Activated T-helper 1 cell treated with anti-CD3 and anti-CD28 coated beads, Interleukin-12 subunit alpha, Interleukin-12 subunit beta, Interleukin-2, Interleukin-4 antibody, amounts not matched to agents 30 ng/mL and 10 ng/mL and 1 ng/mL, durations not matched to agents 14 hours and 24 hours and 36 hours (primary cell): ENCODE measurements around the gene CALML6. TPM values are rescaled to one million over a fixed set of nuclear protein-coding genes. Genes with fewer than 3 reads are reported as not detected.

Source experiments
- DNase-seq: peaks from one replicate; pipeline ENCODE4 v3.0.0; 2021; ENCODE audit warnings: low spot score
- H3K27ac Mint-ChIP-seq: one replicate; pipeline ENCODE4 v1.8.0; 2021; ENCODE audit warnings: mild to moderate bottlenecking, mixed read lengths
- H3K27me3 Mint-ChIP-seq: one replicate; pipeline ENCODE4 v1.8.0; 2022; ENCODE audit warnings: mild to moderate bottlenecking, moderate library complexity, mixed read lengths; ENCODE audit not compliant: insufficient read depth
- H3K36me3 Mint-ChIP-seq: one replicate; pipeline ENCODE4 v1.8.0; 2021; ENCODE audit warnings: low read depth, mixed read lengths
- H3K4me1 Mint-ChIP-seq: one replicate; pipeline ENCODE4 v1.8.0; 2021; ENCODE audit warnings: low read depth, mixed read lengths
- H3K4me3 Mint-ChIP-seq: one replicate; pipeline ENCODE4 v1.8.0; 2021; ENCODE audit warnings: mild to moderate bottlenecking, moderate library complexity, mixed read lengths
- H3K9me3 Mint-ChIP-seq: one replicate; pipeline ENCODE4 v1.8.0; 2021; ENCODE audit warnings: mixed read lengths
- intact Hi-C: fragments of 100-400 bp; cut with micrococcal nuclease; formaldehyde crosslinking; loops from one replicate; pipeline ENCODE4 v1.15.1; 2024
- total RNA-seq: library from RNA; stranded (reverse); gene quantifications from 2 replicates; pipeline ENCODE4 v1.2.3, GENCODE V29; 2022

CALML6 gene
- total RNA-seq, 1 donor from 2014 or later = 0.36 TPM

- Mint-ChIP-seq H3K4me1 (peaks cover 21% of the 10 kb centered on the region), H3K36me3 (peaks cover 2% of the 10 kb centered on the region), H3K4me3 (peak overlapping the region; percentile 26), H3K9me3 (no peaks in the 10 kb centered on the region), H3K27ac (peak overlapping the region; percentile 72), H3K27me3 (peaks cover 9% of the 10 kb centered on the region)
- intact Hi-C loops = no loop called here
- DNase-seq = no peak
Observed at GRCh38 chr1:1894354-1895059, 20.6 kb upstream of the CALML6 start.

GRCh38 chr1:1895060-1895418, 20.0 kb upstream of the CALML6 start:
- intact Hi-C loops = no loop called here
- Mint-ChIP-seq H3K27me3 (peaks cover 9% of the 10 kb centered on the region), H3K4me3 (peak overlapping the region; percentile 26), H3K9me3 (no peaks in the 10 kb centered on the region), H3K4me1 (peaks cover 21% of the 10 kb centered on the region), H3K27ac (no peak overlapping the region), H3K36me3 (peaks cover 2% of the 10 kb centered on the region)
- DNase-seq = no peak

- H3K4me1 Mint-ChIP-seq = peaks cover 21% of the 10 kb centered on the region
- H3K27me3 Mint-ChIP-seq = peaks cover 9% of the 10 kb centered on the region
- no peak overlapping the region for H3K4me3 Mint-ChIP-seq
- no peak for DNase-seq
- intact Hi-C loops = no loop called here
- no peak overlapping the region for H3K27ac Mint-ChIP-seq
- peaks cover 2% of the 10 kb centered on the region for H3K36me3 Mint-ChIP-seq
- no peaks in the 10 kb centered on the region for H3K9me3 Mint-ChIP-seq
Observed at GRCh38 chr1:1895456-1896336, 19.4 kb upstream of the CALML6 start.

- Mint-ChIP-seq H3K4me3 (no peak overlapping the region), H3K27me3 (peaks cover 11% of the 10 kb centered on the region), H3K36me3 (peaks cover 2% of the 10 kb centered on the region), H3K27ac (no peak overlapping the region), H3K4me1 (peaks cover 10% of the 10 kb centered on the region), H3K9me3 (no peaks in the 10 kb centered on the region)
- intact Hi-C loops = no loop called here
- DNase-seq = no peak
Observed at GRCh38 chr1:1898246-1898933, 16.7 kb upstream of the CALML6 start.

GRCh38 chr1:1899266-1899966, 15.6 kb upstream of the CALML6 start:
- no peaks in the 10 kb centered on the region for H3K9me3 Mint-ChIP-seq
- peaks cover 6% of the 10 kb centered on the region for H3K4me1 Mint-ChIP-seq
- H3K4me3 Mint-ChIP-seq = no peak overlapping the region
- no peak overlapping the region for H3K27ac Mint-ChIP-seq
- H3K36me3 Mint-ChIP-seq = peaks cover 2% of the 10 kb centered on the region
- no peak for DNase-seq
- intact Hi-C loops = no loop called here
- peaks cover 11% of the 10 kb centered on the region for H3K27me3 Mint-ChIP-seq

- peaks cover 1% of the 10 kb centered on the region for H3K4me1 Mint-ChIP-seq
Observed at GRCh38 chr1:1899967-1900327, 15.1 kb upstream of the CALML6 start.

GRCh38 chr1:1900883-1901640, 14.0 kb upstream of the CALML6 start:
- Mint-ChIP-seq H3K9me3 (no peaks in the 10 kb centered on the region), H3K27ac (no peak overlapping the region), H3K36me3 (peaks cover 2% of the 10 kb centered on the region), H3K4me1 (peaks cover 2% of the 10 kb centered on the region), H3K27me3 (peaks cover 9% of the 10 kb centered on the region), H3K4me3 (no peak overlapping the region)
- DNase-seq = no peak
- intact Hi-C loops = no loop called here

More at GRCh38 chr1:1899967-1900327, 15.1 kb upstream of the CALML6 start:
- Mint-ChIP-seq H3K4me3 (no peak overlapping the region), H3K27me3 (peaks cover 11% of the 10 kb centered on the region), H3K27ac (no peak overlapping the region), H3K9me3 (no peaks in the 10 kb centered on the region), H3K36me3 (peaks cover 2% of the 10 kb centered on the region)
- intact Hi-C loops = no loop called here
- DNase-seq = no peak

GRCh38 chr1:1901641-1902294, 13.3 kb upstream of the CALML6 start:
- no peak for DNase-seq
- no peak overlapping the region for H3K4me3 Mint-ChIP-seq
- intact Hi-C loops = no loop called here
- no peaks in the 10 kb centered on the region for H3K9me3 Mint-ChIP-seq
- peaks cover 2% of the 10 kb centered on the region for H3K36me3 Mint-ChIP-seq
- no peak overlapping the region for H3K27ac Mint-ChIP-seq
- H3K27me3 Mint-ChIP-seq = peaks cover 8% of the 10 kb centered on the region
- peaks cover 7% of the 10 kb centered on the region for H3K4me1 Mint-ChIP-seq

DNA sequence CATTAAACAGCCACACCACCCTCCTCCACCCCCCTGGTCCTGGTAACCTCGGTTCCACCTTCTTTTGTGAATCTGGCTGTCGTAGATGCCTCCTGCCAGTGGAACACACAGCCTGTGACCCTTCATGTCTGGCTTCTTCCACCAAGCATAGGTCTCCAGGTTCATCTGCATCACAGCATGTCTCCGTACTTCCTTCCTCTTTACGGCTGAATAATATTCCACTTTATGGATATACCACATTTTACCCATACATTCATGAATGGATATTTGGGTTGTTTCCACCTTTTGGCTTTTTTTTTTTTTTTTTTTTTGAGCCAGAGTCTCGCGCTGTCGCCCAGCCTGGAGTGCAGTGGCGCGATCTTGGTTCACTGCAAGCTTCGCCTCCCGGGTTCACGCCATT, 11.8 kb upstream of the CALML6 start:
- Mint-ChIP-seq H3K27ac (no peak overlapping the region), H3K4me1 (peaks cover 7% of the 10 kb centered on the region), H3K4me3 (no peak overlapping the region), H3K36me3 (peaks cover 2% of the 10 kb centered on the region), H3K9me3 (no peaks in the 10 kb centered on the region), H3K27me3 (peaks cover 6% of the 10 kb centered on the region)
- intact Hi-C loops = no loop called here
- DNase-seq = no peak

GRCh38 chr1:1906185-1907097, 8.6 kb upstream of the CALML6 start:
- peak; percentile 61 for DNase-seq
- peaks cover 2% of the 10 kb centered on the region for H3K36me3 Mint-ChIP-seq
- H3K27me3 Mint-ChIP-seq = peaks cover 2% of the 10 kb centered on the region
- H3K4me1 Mint-ChIP-seq = peaks cover 16% of the 10 kb centered on the region
- peak overlapping the region; percentile 76 for H3K27ac Mint-ChIP-seq
- intact Hi-C loops = loop anchor here (1.0 to 5.0 kb wide), 3 partner anchors 15 to 126 kb away; partner anchors contain the start of gene GNB1
- peak overlapping the region; percentile 68 for H3K4me3 Mint-ChIP-seq
- no peaks in the 10 kb centered on the region for H3K9me3 Mint-ChIP-seq
